Measurements from ENCODE around the gene TTC34.

GRCh38 chr1:2643414-2644077 lies 157.9 kb downstream of the TTC34 start:
- no peak for TF ChIP-seq POLR2AphosphoS5 (IDR thresholded peaks at IDR 0.05; ENCODE audit: low read depth)
- no peak for TF ChIP-seq CTCF (conservative IDR thresholded peaks at IDR 0.05; ENCODE audit: low read depth in 2 of 2)
- no peak for TF ChIP-seq CREB1 (CRISPR knock-in tag; IDR thresholded peaks at IDR 0.05; ENCODE audit: low read depth)
- no peak for TF ChIP-seq REST (IDR thresholded peaks at IDR 0.05; ENCODE audit: unreplicated experiment)
- TF ChIP-seq ZNF114 (CRISPR knock-in tag; IDR thresholded peaks at IDR 0.05) = no peak
